Breast epithelium (tissue), 4 donors: Measurements from ENCODE around the gene IGSF22. TPM values are rescaled to one million over a fixed set of nuclear protein-coding genes. Genes with fewer than 3 reads are reported as not detected.

Experiments
- DNase-seq, 2 donors: peaks; one replicate each; pipeline ENCODE4 v3.0.0-alpha.2; 2019; ENCODE audit warnings: low spot score in 2 of 2
- H3K27ac ChIP-seq, 2 donors: fragments of 200-600 bp; sonication (generic) in 1 of 2; one replicate each; pipeline ENCODE4 v1.5.1; 2016 to 2019; ENCODE audit warnings: mild to moderate bottlenecking in 1 of 2
- H3K27me3 ChIP-seq, 2 donors: fragments of 200-600 bp; sonication (generic) in 1 of 2; one replicate each; pipeline versions ENCODE4 v1.5.1 to v1.6.0; 2017 to 2019; ENCODE audit warnings: control low read depth in 1 of 2, mild to moderate bottlenecking in 1 of 2
- H3K36me3 ChIP-seq: fragments of 200-600 bp; one replicate; pipeline ENCODE4 v1.5.1; 2019
- H3K4me1 ChIP-seq, 2 donors: fragments of 200-600 bp; sonication (generic); one replicate each; pipeline ENCODE4 v1.5.1; 2016 to 2019; ENCODE audit warnings: control low read depth in 1 of 2
- H3K4me3 ChIP-seq, 3 donors: fragments of 200-600 bp; sonication (generic); 1 replicate in 2 of 3; 2 replicates in 1 of 3; pipeline ENCODE4 v1.5.1; 2016 to 2019; ENCODE audit warnings: mild to moderate bottlenecking in 3 of 3, moderate library complexity in 2 of 3
- H3K9me3 ChIP-seq, 2 donors: fragments of 200-600 bp; sonication (generic) in 1 of 2; one replicate each; pipeline ENCODE4 v1.5.1; 2016 to 2019; ENCODE audit warnings: control low read depth in 1 of 2
- POLR2A ChIP-seq: fragments of 450-650 bp; IDR thresholded peaks from one replicate; pipeline ENCODE4 v1.6.1; 2016; ENCODE audit warnings: antibody characterized with exemption, mild to moderate bottlenecking, moderate library complexity
- POLR2AphosphoS5 ChIP-seq, 3 donors: sonication (generic); formaldehyde crosslinking; IDR thresholded peaks; one replicate each; pipeline ENCODE4 v1.6.1; 2017; ENCODE audit warnings: antibody characterized with exemption in 3 of 3
- intact Hi-C: fragments of 100-400 bp; cut with DNase I; formaldehyde crosslinking; loops from one replicate; pipeline ENCODE4 v1.15.1; 2023; ENCODE audit warnings: low total_unique reads
- total RNA-seq, 3 donors: library from RNA; depleted of rRNA; stranded (reverse); fragments of >200 nt; gene quantifications; one replicate each; pipeline ENCODE4 v1.1.0, GENCODE V29; 2016
- TF ChIP-seq, protein P1 (sequence below), 3 donors: fragments of 450-650 bp; IDR thresholded peaks; one replicate each; pipeline ENCODE4 v1.5.1; 2016 to 2017; ENCODE audit warnings: antibody characterized with exemption in 3 of 3, mild to moderate bottlenecking in 3 of 3, moderate library complexity in 3 of 3

IGSF22 gene
- total RNA-seq, 3 donors from 2014 or later: 0.44 to 0.66 TPM; not detected in 1

- Histone ChIP-seq H3K9me3 (no peaks in the 10 kb centered on the region), H3K27ac (no peak overlapping the region), H3K4me1 (no peaks in the 10 kb centered on the region), H3K4me3 (no peak overlapping the region), H3K36me3 (no peaks in the 10 kb centered on the region), H3K27me3 (no peaks in the 10 kb centered on the region)
- no peak for TF ChIP-seq POLR2A
- no peak for TF ChIP-seq POLR2AphosphoS5 (IDR thresholded peaks at IDR 0.05)
- TF ChIP-seq, protein P1, sequence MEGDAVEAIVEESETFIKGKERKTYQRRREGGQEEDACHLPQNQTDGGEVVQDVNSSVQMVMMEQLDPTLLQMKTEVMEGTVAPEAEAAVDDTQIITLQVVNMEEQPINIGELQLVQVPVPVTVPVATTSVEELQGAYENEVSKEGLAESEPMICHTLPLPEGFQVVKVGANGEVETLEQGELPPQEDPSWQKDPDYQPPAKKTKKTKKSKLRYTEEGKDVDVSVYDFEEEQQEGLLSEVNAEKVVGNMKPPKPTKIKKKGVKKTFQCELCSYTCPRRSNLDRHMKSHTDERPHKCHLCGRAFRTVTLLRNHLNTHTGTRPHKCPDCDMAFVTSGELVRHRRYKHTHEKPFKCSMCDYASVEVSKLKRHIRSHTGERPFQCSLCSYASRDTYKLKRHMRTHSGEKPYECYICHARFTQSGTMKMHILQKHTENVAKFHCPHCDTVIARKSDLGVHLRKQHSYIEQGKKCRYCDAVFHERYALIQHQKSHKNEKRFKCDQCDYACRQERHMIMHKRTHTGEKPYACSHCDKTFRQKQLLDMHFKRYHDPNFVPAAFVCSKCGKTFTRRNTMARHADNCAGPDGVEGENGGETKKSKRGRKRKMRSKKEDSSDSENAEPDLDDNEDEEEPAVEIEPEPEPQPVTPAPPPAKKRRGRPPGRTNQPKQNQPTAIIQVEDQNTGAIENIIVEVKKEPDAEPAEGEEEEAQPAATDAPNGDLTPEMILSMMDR (IDR thresholded peaks at IDR 0.05): no peak
- no peak for DNase-seq
- intact Hi-C loops: no loop called here
These were observed 45.5 kb upstream of the IGSF22 start for GRCh38 chr11:18771266-18772035.

GRCh38 chr11:18770479-18771125, 44.6 kb upstream of the IGSF22 start:
- Histone ChIP-seq H3K27ac (no peak overlapping the region), H3K27me3 (no peaks in the 10 kb centered on the region), H3K4me1 (no peaks in the 10 kb centered on the region), H3K9me3 (no peaks in the 10 kb centered on the region), H3K4me3 (no peak overlapping the region), H3K36me3 (no peaks in the 10 kb centered on the region)
- intact Hi-C loops: no loop called here
- TF ChIP-seq POLR2AphosphoS5 (IDR thresholded peaks at IDR 0.05): no peak
- TF ChIP-seq, protein P1 (IDR thresholded peaks at IDR 0.05): no peak
- TF ChIP-seq POLR2A: no peak
- DNase-seq: no peak

GRCh38 chr11:18769802-18770456, 43.9 kb upstream of the IGSF22 start:
- no peaks in the 10 kb centered on the region for H3K27me3 ChIP-seq
- no peaks in the 10 kb centered on the region for H3K4me1 ChIP-seq
- intact Hi-C loops: no loop called here
- no peak overlapping the region for H3K4me3 ChIP-seq
- no peak for DNase-seq
- no peaks in the 10 kb centered on the region for H3K9me3 ChIP-seq
- no peak overlapping the region for H3K27ac ChIP-seq
- TF ChIP-seq POLR2A (no peak), POLR2AphosphoS5 (IDR thresholded peaks at IDR 0.05) (no peak)
- TF ChIP-seq, protein P1 (IDR thresholded peaks at IDR 0.05): no peak
- H3K36me3 ChIP-seq: no peaks in the 10 kb centered on the region

- intact Hi-C loops: no loop called here
These were observed 43.0 kb upstream of the IGSF22 start for GRCh38 chr11:18768978-18769377.

More at GRCh38 chr11:18768978-18769377, 43.0 kb upstream of the IGSF22 start:
- DNase-seq: no peak
- Histone ChIP-seq H3K27ac (no peak overlapping the region), H3K9me3 (no peaks in the 10 kb centered on the region), H3K27me3 (no peaks in the 10 kb centered on the region), H3K36me3 (no peaks in the 10 kb centered on the region), H3K4me3 (no peak overlapping the region), H3K4me1 (no peaks in the 10 kb centered on the region)
- TF ChIP-seq POLR2A (no peak), POLR2AphosphoS5 (IDR thresholded peaks at IDR 0.05) (no peak)
- TF ChIP-seq, protein P1 (IDR thresholded peaks at IDR 0.05): no peak
